HUES48 (cell line): ENCODE results near the gene DYRK1A.

Experiments
- H3K27ac ChIP-seq: one replicate; pipeline ENCODE4 v1.7.0; 2013; ENCODE audit warnings: low read depth, low read length, inconsistent platforms
- H3K27me3 ChIP-seq: 2 replicates; pipeline ENCODE4 v1.6.1; 2013; ENCODE audit warnings: mild to moderate bottlenecking, low read length; ENCODE audit not compliant: control insufficient read depth, insufficient read depth
- H3K36me3 ChIP-seq: 2 replicates; pipeline ENCODE4 v1.6.1; 2013; ENCODE audit warnings: low read length; ENCODE audit not compliant: control insufficient read depth, insufficient read depth
- H3K4me1 ChIP-seq: 2 replicates; pipeline ENCODE4 v1.6.1; 2013; ENCODE audit warnings: mild to moderate bottlenecking, low read length; ENCODE audit not compliant: control insufficient read depth, insufficient read depth
- H3K4me3 ChIP-seq: 2 replicates; pipeline ENCODE4 v1.5.1; 2013; ENCODE audit warnings: mild to moderate bottlenecking, low read depth, low read length
- H3K9ac ChIP-seq: 2 replicates; pipeline ENCODE4 v1.6.1; 2013; ENCODE audit warnings: mild to moderate bottlenecking, low read depth, low read length, moderate library complexity
- H3K9me3 ChIP-seq: 2 replicates; pipeline ENCODE4 v1.6.1; 2013; ENCODE audit warnings: low read length; ENCODE audit not compliant: control insufficient read depth, insufficient read depth

DYRK1A gene

GRCh38 chr21:37341254-37341960, 25.2 kb upstream of the DYRK1A start:
- H3K27ac ChIP-seq = no peak overlapping the region
- no peaks in the 10 kb centered on the region for H3K9me3 ChIP-seq
- H3K4me3 ChIP-seq = no peak overlapping the region
- H3K4me1 ChIP-seq = 0 out of 2 replicates have a peak, but pooled peaks cover 6% of the 10 kb centered on the region
- H3K9ac ChIP-seq = no peak overlapping the region
- no peaks in the 10 kb centered on the region for H3K36me3 ChIP-seq
- H3K27me3 ChIP-seq = no peaks in the 10 kb centered on the region

- Histone ChIP-seq H3K36me3 (no peaks in the 10 kb centered on the region), H3K27me3 (no peaks in the 10 kb centered on the region), H3K27ac (no peak overlapping the region), H3K4me3 (no peak overlapping the region), H3K4me1 (0 out of 2 replicates have a peak, but pooled peaks cover 6% of the 10 kb centered on the region), H3K9ac (no peak overlapping the region), H3K9me3 (no peaks in the 10 kb centered on the region)
Observed at GRCh38 chr21:37342046-37342632, 24.4 kb upstream of the DYRK1A start.

GRCh38 chr21:37346841-37347430, 19.6 kb upstream of the DYRK1A start:
- Histone ChIP-seq H3K36me3 (no peaks in the 10 kb centered on the region), H3K4me1 (no peaks in the 10 kb centered on the region), H3K9ac (no peak overlapping the region), H3K4me3 (no peak overlapping the region), H3K27ac (no peak overlapping the region), H3K27me3 (no peaks in the 10 kb centered on the region), H3K9me3 (peaks cover 25% of the 10 kb centered on the region)

GRCh38 chr21:37348664-37349063, 17.9 kb upstream of the DYRK1A start:
- Histone ChIP-seq H3K27ac (no peak overlapping the region), H3K27me3 (no peaks in the 10 kb centered on the region), H3K9me3 (peaks cover 25% of the 10 kb centered on the region), H3K9ac (no peak overlapping the region), H3K4me3 (no peak overlapping the region), H3K36me3 (no peaks in the 10 kb centered on the region), H3K4me1 (no peaks in the 10 kb centered on the region)

GRCh38 chr21:37350472-37350871, 16.1 kb upstream of the DYRK1A start:
- Histone ChIP-seq H3K36me3 (no peaks in the 10 kb centered on the region), H3K27me3 (no peaks in the 10 kb centered on the region), H3K9ac (no peak overlapping the region), H3K4me3 (no peak overlapping the region), H3K27ac (no peak overlapping the region), H3K9me3 (peaks cover 25% of the 10 kb centered on the region), H3K4me1 (peaks cover 4% of the 10 kb centered on the region; the same call in 1 of the 2 replicates)

GRCh38 chr21:37356706-37357105, 9.9 kb upstream of the DYRK1A start:
- no peaks in the 10 kb centered on the region for H3K27me3 ChIP-seq
- H3K36me3 ChIP-seq = no peaks in the 10 kb centered on the region
- H3K9ac ChIP-seq = no peak overlapping the region
- no peaks in the 10 kb centered on the region for H3K9me3 ChIP-seq
- H3K4me1 ChIP-seq = peaks cover 6% of the 10 kb centered on the region; the same call in 1 of the 2 replicates
- no peak overlapping the region for H3K4me3 ChIP-seq
- H3K27ac ChIP-seq = no peak overlapping the region

- H3K9me3 ChIP-seq = no peaks in the 10 kb centered on the region
- H3K27me3 ChIP-seq = no peaks in the 10 kb centered on the region
- H3K4me3 ChIP-seq = no peak overlapping the region
- H3K4me1 ChIP-seq = peaks cover 6% of the 10 kb centered on the region; the same call in 1 of the 2 replicates
- H3K9ac ChIP-seq = no peak overlapping the region
- no peak overlapping the region for H3K27ac ChIP-seq
- no peaks in the 10 kb centered on the region for H3K36me3 ChIP-seq
Observed at GRCh38 chr21:37357691-37358090, 8.9 kb upstream of the DYRK1A start.

- Histone ChIP-seq H3K9me3 (no peaks in the 10 kb centered on the region), H3K4me3 (no peak overlapping the region), H3K27me3 (no peaks in the 10 kb centered on the region), H3K36me3 (no peaks in the 10 kb centered on the region), H3K27ac (no peak overlapping the region), H3K9ac (no peak overlapping the region), H3K4me1 (peaks cover 6% of the 10 kb centered on the region; the same call in 1 of the 2 replicates)
Observed at GRCh38 chr21:37358397-37358796, 8.2 kb upstream of the DYRK1A start.

GRCh38 chr21:37363936-37364335, 2.6 kb upstream of the DYRK1A start:
- no peak overlapping the region for H3K4me3 ChIP-seq
- H3K4me1 ChIP-seq = peaks cover 12% of the 10 kb centered on the region
- no peak overlapping the region for H3K9ac ChIP-seq
- H3K27ac ChIP-seq = no peak overlapping the region
- no peaks in the 10 kb centered on the region for H3K36me3 ChIP-seq
- H3K27me3 ChIP-seq = no peaks in the 10 kb centered on the region
- no peaks in the 10 kb centered on the region for H3K9me3 ChIP-seq

- Histone ChIP-seq H3K27ac (peak overlapping the region; percentile 99), H3K4me1 (peaks cover 20% of the 10 kb centered on the region), H3K36me3 (no peaks in the 10 kb centered on the region), H3K4me3 (peak overlapping the region; percentile 94), H3K9ac (no peak overlapping the region), H3K27me3 (no peaks in the 10 kb centered on the region), H3K9me3 (no peaks in the 10 kb centered on the region)
Observed at GRCh38 chr21:37364722-37365121, 1.9 kb upstream of the DYRK1A start.
